ENCODE data around the gene TRAP1.
"Not testable (repeated sequence)": the region's sequence is repeated elsewhere in the genome, so short reads cannot be mapped to it uniquely, and the experiment has no call there.

TRAP1 gene

DNA sequence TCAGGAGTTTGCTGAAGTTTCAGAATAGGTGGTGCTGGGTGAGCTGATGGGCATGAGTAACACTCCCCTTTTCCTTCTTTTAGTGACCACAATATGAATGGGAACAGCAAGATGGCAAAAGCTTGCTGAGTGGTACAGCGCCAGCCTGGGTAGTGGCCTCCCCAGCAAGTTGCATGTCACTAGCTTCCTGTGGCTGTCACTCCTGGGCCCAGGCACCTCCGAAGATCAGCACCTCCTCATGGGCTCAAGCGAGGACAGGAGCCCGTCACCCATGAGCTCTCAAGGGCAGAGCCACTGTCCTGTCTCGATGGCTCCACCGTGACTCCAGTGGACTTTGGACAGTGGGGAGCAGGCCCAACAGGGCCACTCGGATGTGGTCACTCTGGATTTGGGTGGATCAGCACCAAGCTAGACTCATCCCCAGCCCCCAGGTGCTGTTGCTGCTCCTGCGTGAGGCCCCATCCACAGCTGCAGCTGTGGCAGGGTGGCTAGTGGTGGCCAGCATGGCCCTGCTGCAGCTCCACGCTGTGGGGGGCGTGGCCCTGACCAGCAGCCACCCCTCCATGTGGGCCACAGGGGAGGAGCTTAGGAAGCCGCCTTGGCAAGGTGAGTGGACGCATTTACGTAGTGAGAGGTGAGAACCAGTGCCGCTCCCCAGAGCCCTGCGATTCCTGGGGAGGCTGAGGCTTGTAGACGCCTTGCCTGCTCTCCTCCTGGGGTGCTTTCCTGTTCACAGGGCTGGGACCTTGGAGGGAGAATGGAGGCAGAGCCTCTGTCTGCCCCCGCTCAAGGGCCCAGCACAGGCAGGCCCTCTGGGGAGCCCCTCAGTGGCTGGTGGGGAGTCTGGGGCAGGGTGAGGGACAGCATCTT is 76.5 kb downstream of the TRAP1 start:
- no peak for DNase-seq (ENCODE audit: low read depth, low spot score)
- no peak overlapping the region for H3K4me3 ChIP-seq (ENCODE audit: low read length)

DNA sequence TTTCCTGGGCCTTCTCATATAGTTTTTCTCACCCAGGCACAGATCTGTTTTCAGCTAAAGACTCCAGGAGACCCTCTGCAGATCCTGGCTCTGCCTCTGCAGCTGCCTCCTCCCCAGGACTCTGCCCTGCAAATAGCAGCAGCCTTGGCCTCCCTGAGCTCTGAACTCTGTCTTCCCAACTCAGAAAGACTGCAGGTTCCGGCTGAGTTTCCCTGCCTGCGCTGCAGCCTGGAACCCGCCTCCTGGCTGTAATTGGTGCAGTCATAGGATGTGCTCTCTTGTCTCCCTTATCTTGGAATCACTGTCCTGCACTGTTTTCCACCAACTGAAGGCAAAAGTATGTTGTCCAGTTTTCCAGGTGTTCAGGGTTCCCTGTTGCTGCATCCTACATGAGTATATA is 77.1 kb downstream of the TRAP1 start:
- no peak overlapping the region for H3K4me3 ChIP-seq (ENCODE audit: low read length)
- DNase-seq (ENCODE audit: low read depth, low spot score): no peak

DNA sequence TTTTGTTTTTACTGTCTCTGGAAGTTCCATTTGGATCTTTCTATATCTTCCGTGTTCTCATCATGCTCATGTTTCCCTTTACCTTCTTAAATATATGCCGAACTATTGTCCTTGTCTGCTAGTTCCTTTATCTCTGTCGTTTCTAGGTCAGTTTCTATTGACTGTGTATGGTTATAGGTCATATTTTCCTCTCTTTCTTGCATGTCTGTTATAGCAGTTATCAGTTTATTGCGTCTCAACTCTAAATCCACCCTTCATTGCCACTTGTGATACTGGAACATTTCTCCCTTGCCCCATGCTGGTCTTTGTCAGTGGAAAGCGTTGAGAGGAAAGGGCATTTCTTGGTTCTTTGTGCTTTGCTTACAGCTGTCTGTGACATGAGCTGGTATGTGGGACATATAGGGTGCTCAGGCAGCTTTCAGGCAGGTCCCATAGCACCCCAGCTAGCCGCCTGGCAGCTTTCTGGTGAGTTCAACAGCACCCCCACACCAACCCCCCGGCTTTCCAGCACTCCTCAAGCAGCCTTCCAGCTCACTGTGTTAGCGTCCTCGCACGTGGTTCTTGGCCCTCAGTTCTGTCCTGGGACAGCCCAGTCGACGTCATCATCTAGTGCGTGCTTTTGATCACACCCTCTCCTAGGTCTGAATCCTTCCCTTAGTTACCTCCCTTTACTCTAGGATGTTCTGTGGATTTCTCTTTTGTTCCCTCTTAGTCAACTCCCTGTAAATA is 78.2 kb downstream of the TRAP1 start:
- no peak overlapping the region for H3K4me3 ChIP-seq (ENCODE audit: low read length)
- no peak for DNase-seq (ENCODE audit: low read depth, low spot score)

GRCh38 chr16:3637371-3637923 is 79.9 kb downstream of the TRAP1 start:
- no peak overlapping the region for H3K4me3 ChIP-seq (ENCODE audit: low read length)
- peak; percentile 55 for DNase-seq (ENCODE audit: low read depth, low spot score)

DNA sequence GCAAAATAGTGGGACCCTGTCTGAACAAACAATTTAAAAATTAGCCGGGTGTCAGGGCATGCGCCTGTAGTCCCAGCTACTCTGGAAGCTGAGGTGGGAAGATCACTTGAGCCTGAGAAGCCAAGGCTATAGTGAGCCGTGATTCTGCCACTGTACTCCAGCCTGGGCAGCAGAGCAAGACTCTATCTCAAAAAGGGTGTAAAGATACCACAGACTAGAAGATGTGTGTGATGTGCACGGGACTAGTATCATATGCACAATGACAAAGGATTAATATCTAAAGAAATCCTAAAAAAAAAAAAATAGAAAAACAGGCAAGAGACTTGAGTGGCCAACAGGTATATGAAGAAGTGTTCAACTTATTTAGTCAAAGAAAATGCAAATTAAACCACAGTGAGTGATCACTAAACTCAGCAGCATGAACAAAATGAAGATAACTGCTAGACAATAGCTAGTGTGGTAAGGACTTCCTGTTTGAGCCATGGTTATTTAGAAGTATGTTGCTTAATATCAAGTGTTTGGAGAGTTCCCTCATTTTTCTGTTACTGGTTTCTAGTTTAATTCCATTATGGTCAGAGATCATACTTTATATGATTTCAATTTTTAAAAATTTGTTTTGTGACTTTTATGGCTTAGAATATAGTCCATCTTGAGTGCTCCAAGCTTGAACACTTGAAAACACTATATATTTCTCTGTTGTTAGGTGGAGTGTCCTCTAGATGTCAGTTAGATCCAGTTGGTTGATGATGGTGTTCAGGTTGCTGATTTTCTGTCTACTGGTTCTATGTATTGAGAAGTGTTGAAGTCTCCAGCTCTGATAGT is 91.2 kb downstream of the TRAP1 start:
- no peak overlapping the region for H3K4me3 ChIP-seq (ENCODE audit: low read length)
- DNase-seq (ENCODE audit: low read depth, low spot score): peak; percentile 65

DNA sequence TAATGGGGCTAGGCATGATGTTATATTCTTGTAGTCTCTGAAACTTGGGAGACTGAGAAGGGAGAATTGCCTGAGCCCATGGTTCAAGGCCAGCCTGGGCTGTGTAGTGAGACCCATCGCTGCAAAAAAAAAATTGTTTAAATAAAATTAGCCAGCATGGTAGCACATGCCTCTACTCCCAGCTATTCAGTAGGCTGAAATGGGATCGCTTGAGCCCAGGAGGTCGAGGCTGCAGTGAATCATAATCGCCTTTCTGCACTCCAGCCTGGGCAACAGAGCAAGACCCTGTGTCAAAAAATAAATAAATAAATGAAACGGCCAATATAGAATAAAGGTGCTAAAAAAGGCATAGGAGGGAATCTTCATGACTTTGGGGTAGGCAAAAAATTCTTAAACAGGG is 92.0 kb downstream of the TRAP1 start:
- H3K4me3 ChIP-seq (ENCODE audit: low read length): no peak overlapping the region
- no peak for DNase-seq (ENCODE audit: low read depth, low spot score)

- DNase-seq (ENCODE audit: low read depth, low spot score): no peak
- no peak overlapping the region for H3K4me3 ChIP-seq (ENCODE audit: low read length)
Measured at GRCh38 chr16:3623642-3624041, 93.7 kb downstream of the TRAP1 start.

DNA sequence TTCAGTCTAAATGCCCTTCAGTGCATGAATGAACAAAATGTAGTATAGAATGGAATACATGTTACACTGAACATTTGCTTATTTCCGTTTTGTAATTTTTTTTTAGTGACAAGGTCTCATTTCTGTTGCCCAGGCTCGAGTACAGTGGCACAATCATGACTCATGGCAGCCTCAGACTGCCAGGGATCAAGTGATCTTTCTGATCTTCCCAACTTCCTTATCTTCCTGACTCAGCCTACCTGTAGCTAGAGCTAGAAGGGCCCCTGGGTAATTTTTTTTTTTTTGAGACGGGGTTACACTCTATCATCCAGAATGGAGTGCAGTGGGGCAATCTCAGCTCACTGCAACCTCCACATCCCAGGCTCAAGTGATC is 98.6 kb downstream of the TRAP1 start:
- no peak overlapping the region for H3K4me3 ChIP-seq (ENCODE audit: low read length)
- DNase-seq (ENCODE audit: low read depth, low spot score): no peak

DNA sequence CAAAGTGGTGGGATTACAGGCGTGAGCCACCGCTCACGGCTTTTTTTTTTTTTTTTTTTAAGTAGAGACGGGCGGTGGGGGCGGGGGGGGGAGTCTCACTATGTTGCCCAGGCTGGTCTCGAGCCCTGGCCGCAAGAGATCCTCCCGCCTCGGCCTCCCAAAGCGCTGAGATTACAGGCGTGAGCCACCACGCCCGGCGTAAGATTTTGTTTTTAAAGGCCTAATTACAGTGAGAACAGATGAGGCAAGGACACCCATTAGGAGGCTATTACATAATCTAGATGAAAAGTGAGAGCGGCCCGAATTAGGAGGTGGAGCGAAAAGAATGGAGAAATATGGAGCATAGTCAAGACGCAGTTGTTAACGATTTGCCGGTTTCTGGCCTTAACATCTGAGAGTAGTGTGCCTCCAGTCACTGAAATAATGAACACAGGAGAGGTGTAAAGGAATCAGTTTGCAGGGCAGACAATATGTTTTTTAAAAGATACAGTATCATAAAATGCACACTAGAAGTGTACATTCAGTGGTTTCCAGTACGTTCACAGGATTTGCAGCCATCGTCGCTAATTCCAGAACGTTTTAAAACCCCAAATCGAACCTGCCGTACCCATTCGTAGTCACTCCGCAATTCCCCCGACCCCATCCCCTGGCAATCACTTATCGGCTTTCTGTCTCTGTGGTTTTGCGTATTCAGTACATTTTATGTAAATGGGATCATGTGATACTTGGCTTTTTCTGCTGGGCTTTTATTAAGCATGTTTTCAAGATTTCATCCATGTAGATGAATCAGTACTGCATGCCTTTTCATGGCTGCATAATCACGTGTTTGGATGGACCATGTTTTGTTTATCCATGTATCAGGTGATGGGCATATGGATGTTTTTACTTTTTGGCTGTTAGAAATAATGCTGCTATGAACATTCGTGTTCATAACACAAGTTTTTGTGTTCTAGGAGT is 104.5 kb downstream of the TRAP1 start:
- H3K4me3 ChIP-seq (ENCODE audit: low read length): peak overlapping the region; percentile 97
- no peak for DNase-seq (ENCODE audit: low read depth, low spot score)

GRCh38 chr16:3611146-3611975 is 106.0 kb downstream of the TRAP1 start, which contains the start of gene SLX4:
Gene SLX4, minus strand, starts transcription at chr16:3611606. Its CDS starts 2,642 bp downstream, at chr16:3608964.
- DNase-seq (ENCODE audit: low read depth, low spot score): peak; percentile 79
- H3K4me3 ChIP-seq (ENCODE audit: low read length): peak within 1 kb of the TSS; percentile 97

DNA sequence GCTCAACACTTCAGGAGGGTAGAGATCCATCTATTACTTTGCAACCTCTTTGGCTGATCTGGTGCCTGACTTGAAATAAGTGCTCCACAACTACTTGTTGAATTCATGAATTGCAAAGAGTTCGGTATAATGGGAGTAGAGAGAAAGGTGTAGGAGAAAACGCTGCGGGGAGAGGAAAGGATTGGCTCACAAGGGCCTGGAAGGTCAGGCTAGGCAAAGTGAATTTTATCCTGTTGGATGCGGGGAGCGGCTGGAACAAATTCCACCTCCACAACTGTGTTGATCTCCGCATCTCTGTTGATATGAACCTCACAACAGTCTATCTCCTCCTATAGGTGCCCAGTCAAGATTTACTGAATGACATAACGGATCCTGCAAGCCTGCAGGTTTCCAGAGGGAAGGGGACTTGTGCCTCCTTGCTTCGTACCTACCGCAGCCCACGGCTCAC is 106.6 kb downstream of the TRAP1 start:
- peak overlapping the region; percentile 87 for H3K4me3 ChIP-seq (ENCODE audit: low read length)
- DNase-seq (ENCODE audit: low read depth, low spot score): no peak

GRCh38 chr16:3609895-3610697 is 107.2 kb downstream of the TRAP1 start:
- H3K4me3 ChIP-seq (ENCODE audit: low read length): peak overlapping the region; percentile 87
- DNase-seq (ENCODE audit: low read depth, low spot score): no peak

- DNase-seq (ENCODE audit: low read depth, low spot score); H3K4me3 ChIP-seq (ENCODE audit: low read length): not testable (repeated sequence)
Measured at GRCh38 chr16:3608976-3609375, 108.3 kb downstream of the TRAP1 start.

DNA sequence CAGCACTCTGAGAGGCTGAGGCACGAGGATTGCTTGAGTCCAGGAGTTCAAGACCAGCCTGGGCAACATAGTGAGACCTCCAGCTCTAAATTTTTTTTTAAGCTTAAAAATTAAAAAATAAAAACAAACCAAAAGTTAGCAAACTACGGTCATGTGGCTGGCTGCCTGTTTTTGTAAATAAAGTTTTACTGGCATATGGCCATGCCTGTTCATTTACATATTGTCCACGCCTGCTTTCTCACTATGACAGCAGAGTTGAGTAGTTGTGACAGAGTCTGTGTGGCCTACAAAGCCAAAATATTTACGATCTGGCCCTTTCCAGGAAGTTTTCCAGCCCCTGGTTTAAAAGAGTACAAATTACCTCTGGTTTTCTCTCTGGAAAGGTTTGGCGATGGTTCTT is 109.3 kb downstream of the TRAP1 start:
- DNase-seq (ENCODE audit: low read depth, low spot score): no peak
- H3K4me3 ChIP-seq (ENCODE audit: low read length): no peak overlapping the region
